CD4-positive, alpha-beta T cell treated with Interleukin-12 subunit alpha and Interleukin-12 subunit beta, for 1 hour (primary cell): ENCODE data around the gene POLDIP2.

ENCODE experiments used
- DNase-seq: peaks from one replicate; pipeline ENCODE4 v3.0.0-alpha.2; 2020

POLDIP2 gene

GRCh38 chr17:28390141-28390540 lies 32.8 kb upstream of the POLDIP2 start:
- DNase-seq: no peak

GRCh38 chr17:28388106-28388505 lies 30.8 kb upstream of the POLDIP2 start:
- no peak for DNase-seq

- no peak for DNase-seq
These were observed 29.1 kb upstream of the POLDIP2 start for GRCh38 chr17:28386391-28386790.

GRCh38 chr17:28385406-28385805 lies 28.1 kb upstream of the POLDIP2 start:
- peak; percentile 11 for DNase-seq

GRCh38 chr17:28385037-28385400 lies 27.7 kb upstream of the POLDIP2 start:
- no peak for DNase-seq

- peak; percentile 61 for DNase-seq
These were observed 27.1 kb upstream of the POLDIP2 start for GRCh38 chr17:28384281-28385036.

- no peak for DNase-seq
These were observed 24.0 kb upstream of the POLDIP2 start for GRCh38 chr17:28381141-28381825.

- no peak for DNase-seq
These were observed 22.8 kb upstream of the POLDIP2 start for GRCh38 chr17:28379814-28380801.

GRCh38 chr17:28372945-28373274 lies 15.6 kb upstream of the POLDIP2 start:
- no peak for DNase-seq

GRCh38 chr17:28372203-28372944 lies 15.0 kb upstream of the POLDIP2 start:
- DNase-seq: peak; percentile 9

- peak; percentile 91 for DNase-seq
These were observed 14.2 kb upstream of the POLDIP2 start, which contains the start of gene SARM1 for GRCh38 chr17:28371245-28372202. Gene SARM1, plus strand, starts transcription at chr17:28371694. Its CDS starts 339 bp downstream, at chr17:28372033.

GRCh38 chr17:28370744-28371103 lies 13.4 kb upstream of the POLDIP2 start:
- no peak for DNase-seq

- DNase-seq: no peak
These were observed 12.9 kb upstream of the POLDIP2 start, which contains the start of gene VTN for GRCh38 chr17:28370035-28370743. Gene VTN, minus strand, starts transcription at chr17:28370307. Its CDS starts 104 bp downstream, at chr17:28370203.

- DNase-seq: no peak
These were observed 12.3 kb upstream of the POLDIP2 start for GRCh38 chr17:28369684-28370034.

GRCh38 chr17:28368915-28369683 lies 11.8 kb upstream of the POLDIP2 start:
- DNase-seq: no peak

- no peak for DNase-seq
These were observed 11.0 kb upstream of the POLDIP2 start for GRCh38 chr17:28368306-28368831.

GRCh38 chr17:28367641-28368305 lies 10.4 kb upstream of the POLDIP2 start:
- no peak for DNase-seq

- DNase-seq: no peak
These were observed 9.3 kb upstream of the POLDIP2 start for GRCh38 chr17:28366605-28367004.

- DNase-seq: no peak
These were observed 8.2 kb upstream of the POLDIP2 start for GRCh38 chr17:28365487-28365886.
